Caco-2 (cell line): Measurements from ENCODE around the gene WDR59. TPM values are rescaled to one million over a fixed set of nuclear protein-coding genes. Genes with fewer than 3 reads are reported as not detected.

Experiments
- BruUV-seq: library from RNA; stranded (reverse); fragments of 400-500 nt; replicated peaks from 2 replicates; lab custom pipeline; 2021; lab: Mats Ljungman, UMichigan
- CTCF ChIA-PET: fragments of 300-600 bp; sonication (Branson Sonifier 250); formaldehyde crosslinking; loops from one replicate; lab custom pipeline; 2022; ENCODE audit warnings: antibody characterized with exemption; lab: Charles Lee
- POLR2A ChIA-PET: fragments of 300-600 bp; sonication (Branson Sonifier 250); formaldehyde crosslinking; loops from one replicate; lab custom pipeline; 2022; ENCODE audit warnings: antibody characterized with exemption; lab: Charles Lee
- DNase-seq, 2 experiments: peaks; one replicate each; pipeline versions ENCODE4 v3.0.0 to v3.0.0-alpha.2; 2020 to 2022
- H3K27me3 ChIP-seq: replicated peaks from 2 replicates; pipeline ENCODE4 v1.6.0; 2011; ENCODE audit warnings: low read length; ENCODE audit not compliant: control insufficient read depth, insufficient read depth
- H3K36me3 ChIP-seq: 2 replicates; pipeline ENCODE4 v1.5.1; 2011; ENCODE audit warnings: low read length; ENCODE audit not compliant: control insufficient read depth, insufficient read depth
- H3K4me1 ChIP-seq: fragments of 250-450 bp; sonication (Bioruptor Pico); 2 replicates; pipeline ENCODE4 v1.5.1; 2020; ENCODE audit warnings: mild to moderate bottlenecking
- H3K4me3 ChIP-seq: 2 replicates; pipeline ENCODE4 v1.5.1; 2011; ENCODE audit warnings: low read depth, mild to moderate bottlenecking, control low read depth, low read length
- H3K9me3 ChIP-seq: fragments of 250-450 bp; sonication (Bioruptor Pico); 2 replicates; pipeline ENCODE4 v1.5.1; 2020; ENCODE audit warnings: mild to moderate bottlenecking, moderate library complexity
- H3K27ac Mint-ChIP-seq: one replicate; pipeline ENCODE4 v1.8.0; 2022; ENCODE audit warnings: mixed read lengths; ENCODE audit not compliant: unreplicated experiment
- H3K27me3 Mint-ChIP-seq: one replicate; pipeline ENCODE4 v1.8.0; 2022; ENCODE audit warnings: mixed read lengths; ENCODE audit not compliant: insufficient read depth, unreplicated experiment
- H3K36me3 Mint-ChIP-seq: one replicate; pipeline ENCODE4 v1.8.0; 2022; ENCODE audit warnings: mild to moderate bottlenecking, mixed read lengths; ENCODE audit not compliant: insufficient read depth, unreplicated experiment
- H3K4me1 Mint-ChIP-seq: one replicate; pipeline ENCODE4 v1.8.0; 2022; ENCODE audit warnings: low read depth, mixed read lengths; ENCODE audit not compliant: unreplicated experiment
- H3K4me3 Mint-ChIP-seq: one replicate; pipeline ENCODE4 v1.8.0; 2022; ENCODE audit warnings: mild to moderate bottlenecking, moderate library complexity, mixed read lengths; ENCODE audit not compliant: unreplicated experiment
- H3K9me3 Mint-ChIP-seq: one replicate; pipeline ENCODE4 v1.8.0; 2022; ENCODE audit warnings: mixed read lengths; ENCODE audit not compliant: unreplicated experiment
- CTCF ChIP-seq, 2 experiments: fragments of 200-600 bp in 1 of 2; IDR thresholded peaks; 1 replicate in 1 of 2; 2 replicates in 1 of 2; pipeline versions ENCODE4 v1.5.1 to v1.8.0; 2011 to 2022; ENCODE audit warnings: antibody characterized with exemption in 1 of 2, control low read depth in 1 of 2, inconsistent platforms in 1 of 2, low read depth in 1 of 2, low read length in 1 of 2, mild to moderate bottlenecking in 1 of 2, moderate library complexity in 1 of 2; ENCODE audit not compliant: insufficient read depth in 1 of 2, severe bottlenecking in 1 of 2, unreplicated experiment in 1 of 2
- intact Hi-C: fragments of 100-400 bp; cut with micrococcal nuclease; formaldehyde crosslinking; loops from one replicate; pipeline ENCODE4 v1.10.0; 2022; ENCODE audit not compliant: unreplicated experiment
- total RNA-seq: library from RNA; stranded (reverse); gene quantifications from 2 replicates; pipeline ENCODE4 v1.2.3, GENCODE V29; 2022

The WDR59 gene
- total RNA-seq, 1 experiment from 2014 or later = 148 TPM

- intact Hi-C loops = no loop called here
- TF ChIP-seq CTCF (IDR thresholded peaks at IDR 0.05; ENCODE audit: insufficient read depth in 1 of 2, low read depth in 1 of 2, low read length in 1 of 2, severe bottlenecking in 1 of 2, unreplicated experiment in 1 of 2) = no peak
- Histone ChIP-seq H3K27me3 (no peaks in the 10 kb centered on the region), H3K4me1 (peaks cover 7% of the 10 kb centered on the region), H3K4me3 (no peak overlapping the region), H3K36me3 (peaks cover 8% of the 10 kb centered on the region), H3K9me3 (no peaks in the 10 kb centered on the region; the same call in 1 of the 2 replicates)
- ChIA-PET CTCF (interaction anchor here (0.7 kb wide), 1 partner anchor 256 kb away, joined by 6 read pairs; no protein-coding TSS in a partner anchor), POLR2A (no interaction called here)
- Mint-ChIP-seq H3K4me1 (peaks cover 10% of the 10 kb centered on the region), H3K27me3 (no peaks in the 10 kb centered on the region), H3K4me3 (no peak overlapping the region), H3K27ac (no peak overlapping the region), H3K9me3 (no peaks in the 10 kb centered on the region), H3K36me3 (peaks cover 80% of the 10 kb centered on the region)
- no TSS peak for BruUV-seq
- no peak for DNase-seq
Measured at GRCh38 chr16:74951681-74952080, 33.2 kb downstream of the WDR59 start.

GRCh38 chr16:74951206-74951605 is 33.7 kb downstream of the WDR59 start:
- Mint-ChIP-seq H3K4me3 (no peak overlapping the region), H3K27ac (no peak overlapping the region), H3K4me1 (peaks cover 10% of the 10 kb centered on the region), H3K9me3 (no peaks in the 10 kb centered on the region), H3K36me3 (peaks cover 85% of the 10 kb centered on the region), H3K27me3 (no peaks in the 10 kb centered on the region)
- ChIA-PET POLR2A (interaction anchor here (1.2 kb wide), 1 partner anchor 34 kb away, joined by 3 read pairs; the partner anchor contains the start of gene WDR59), CTCF (interaction anchor here (0.7 kb wide), 1 partner anchor 256 kb away, joined by 6 read pairs; no protein-coding TSS in a partner anchor)
- Histone ChIP-seq H3K36me3 (peaks cover 5% of the 10 kb centered on the region), H3K9me3 (no peaks in the 10 kb centered on the region; the same call in 1 of the 2 replicates), H3K4me1 (peaks cover 7% of the 10 kb centered on the region), H3K27me3 (no peaks in the 10 kb centered on the region), H3K4me3 (no peak overlapping the region)
- DNase-seq = no peak
- BruUV-seq = no TSS peak
- no peak for TF ChIP-seq CTCF (IDR thresholded peaks at IDR 0.05; ENCODE audit: insufficient read depth in 1 of 2, low read depth in 1 of 2, low read length in 1 of 2, severe bottlenecking in 1 of 2, unreplicated experiment in 1 of 2)
- intact Hi-C loops = no loop called here

GRCh38 chr16:74950511-74950910 is 34.4 kb downstream of the WDR59 start:
- H3K27me3 ChIP-seq = no peaks in the 10 kb centered on the region
- H3K36me3 ChIP-seq = peaks cover 5% of the 10 kb centered on the region
- DNase-seq = no peak
- peaks cover 7% of the 10 kb centered on the region for H3K4me1 ChIP-seq
- no peak overlapping the region for H3K4me3 Mint-ChIP-seq
- no peaks in the 10 kb centered on the region for H3K9me3 Mint-ChIP-seq
- no TSS peak for BruUV-seq
- H3K4me3 ChIP-seq = no peak overlapping the region
- H3K9me3 ChIP-seq = no peaks in the 10 kb centered on the region; the same call in 1 of the 2 replicates
- H3K27ac Mint-ChIP-seq = no peak overlapping the region
- ChIA-PET CTCF (interaction anchor here (0.7 kb wide), 1 partner anchor 94 kb away, joined by 3 read pairs; no protein-coding TSS in a partner anchor), POLR2A (interaction anchor here (1.2 kb wide), 1 partner anchor 35 kb away, joined by 3 read pairs; the partner anchor contains the start of gene WDR59)
- H3K4me1 Mint-ChIP-seq = peaks cover 10% of the 10 kb centered on the region
- H3K36me3 Mint-ChIP-seq = peaks cover 89% of the 10 kb centered on the region
- intact Hi-C loops = no loop called here
- no peak for TF ChIP-seq CTCF (IDR thresholded peaks at IDR 0.05; ENCODE audit: insufficient read depth in 1 of 2, low read depth in 1 of 2, low read length in 1 of 2, severe bottlenecking in 1 of 2, unreplicated experiment in 1 of 2)
- no peaks in the 10 kb centered on the region for H3K27me3 Mint-ChIP-seq
